Endothelial cell of umbilical vein (primary cell): ENCODE measurements around the gene EDEM3.

Experiments used
- CTCF ChIP-seq, 2 donors: IDR thresholded peaks; 1 replicate in 1 of 2; 2 replicates in 1 of 2; pipeline ENCODE4 v1.5.1; 2011; ENCODE audit warnings: low read length in 2 of 2, mild to moderate bottlenecking in 2 of 2, moderate library complexity in 2 of 2, control low read depth in 1 of 2, inconsistent platforms in 1 of 2, low read depth in 1 of 2; ENCODE audit not compliant: insufficient read depth in 1 of 2; ENCODE audit errors: extremely low read depth in 1 of 2
- FOS ChIP-seq: IDR thresholded peaks from 2 replicates; pipeline ENCODE4 v1.6.1; 2011; ENCODE audit warnings: mild to moderate bottlenecking, low read length, moderate library complexity, borderline replicate concordance; ENCODE audit not compliant: insufficient read depth
- POLR2AphosphoS5 ChIP-seq: IDR thresholded peaks from 2 replicates; pipeline ENCODE4 v1.6.1; 2012; ENCODE audit warnings: low read depth, mild to moderate bottlenecking, control low read depth, low read length, moderate library complexity; ENCODE audit not compliant: insufficient read depth

- TF ChIP-seq POLR2AphosphoS5 (no peak), FOS (no peak), CTCF (IDR thresholded peaks at IDR 0.05; ENCODE audit: extremely low read depth in 1 of 2, insufficient read depth in 1 of 2, low read depth in 1 of 2, low read length in 2 of 2) (no peak)
Measured at GRCh38 chr1:184643661-184644060, 111.0 kb downstream of the EDEM3 start.
